OCI-LY1 (cell line): ENCODE results near the gene FAIM.

Experiments used
- CTCF ChIP-seq: fragments of 200-600 bp; sonication (generic), shearing (Covaris generic); IDR thresholded peaks from 2 replicates; pipeline ENCODE4 v1.5.1; 2017; ENCODE audit warnings: mild to moderate bottlenecking, antibody characterized with exemption, low read length, moderate library complexity, mixed read lengths
- EZH2 ChIP-seq: fragments of 200-600 bp; sonication (generic), shearing (Covaris generic); IDR thresholded peaks from 2 replicates; pipeline ENCODE4 v1.8.0; 2017; ENCODE audit warnings: borderline replicate concordance, mixed run types, mild to moderate bottlenecking, antibody characterized with exemption, low read length, moderate library complexity, mixed read lengths

- TF ChIP-seq CTCF (no peak), EZH2 (no peak)
These were observed 35.4 kb upstream of the FAIM start for GRCh38 chr3:138573138-138573537.
